Measurements from ENCODE around the gene RNF182.

DNA sequence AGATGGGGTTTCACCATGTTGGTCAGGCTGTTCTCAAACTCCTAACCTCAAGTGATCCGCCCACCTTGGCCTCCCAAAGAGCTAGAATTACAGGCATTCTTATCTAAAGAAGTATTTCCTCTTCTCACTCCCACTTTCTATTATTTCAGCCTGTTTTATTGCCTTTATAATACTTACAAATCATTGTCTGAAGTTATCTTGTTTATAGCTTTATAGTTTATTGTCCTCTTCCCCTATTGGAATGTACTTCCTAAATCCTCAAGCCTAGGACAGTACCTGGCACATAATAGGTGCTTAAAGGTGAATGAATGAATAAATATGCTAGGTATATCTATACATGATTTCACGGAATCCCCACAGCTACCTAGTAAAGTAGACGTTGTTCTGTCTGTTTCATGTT, 37.8 kb upstream of the RNF182 start:
- TF ChIP-seq, protein P1, sequence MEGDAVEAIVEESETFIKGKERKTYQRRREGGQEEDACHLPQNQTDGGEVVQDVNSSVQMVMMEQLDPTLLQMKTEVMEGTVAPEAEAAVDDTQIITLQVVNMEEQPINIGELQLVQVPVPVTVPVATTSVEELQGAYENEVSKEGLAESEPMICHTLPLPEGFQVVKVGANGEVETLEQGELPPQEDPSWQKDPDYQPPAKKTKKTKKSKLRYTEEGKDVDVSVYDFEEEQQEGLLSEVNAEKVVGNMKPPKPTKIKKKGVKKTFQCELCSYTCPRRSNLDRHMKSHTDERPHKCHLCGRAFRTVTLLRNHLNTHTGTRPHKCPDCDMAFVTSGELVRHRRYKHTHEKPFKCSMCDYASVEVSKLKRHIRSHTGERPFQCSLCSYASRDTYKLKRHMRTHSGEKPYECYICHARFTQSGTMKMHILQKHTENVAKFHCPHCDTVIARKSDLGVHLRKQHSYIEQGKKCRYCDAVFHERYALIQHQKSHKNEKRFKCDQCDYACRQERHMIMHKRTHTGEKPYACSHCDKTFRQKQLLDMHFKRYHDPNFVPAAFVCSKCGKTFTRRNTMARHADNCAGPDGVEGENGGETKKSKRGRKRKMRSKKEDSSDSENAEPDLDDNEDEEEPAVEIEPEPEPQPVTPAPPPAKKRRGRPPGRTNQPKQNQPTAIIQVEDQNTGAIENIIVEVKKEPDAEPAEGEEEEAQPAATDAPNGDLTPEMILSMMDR (IDR thresholded peaks at IDR 0.05; ENCODE audit: extremely low read depth in 1 of 2, insufficient read depth in 1 of 2, low read depth in 1 of 2, low read length in 2 of 2), result no peak
- no peak for TF ChIP-seq EZH2 (IDR thresholded peaks at IDR 0.05; ENCODE audit: borderline replicate concordance, low read depth, low read length, severe bottlenecking)

Measured in endothelial cell of umbilical vein (primary cell).